Mammary epithelial cell (primary cell): ENCODE data around the gene SLC1A4.

ENCODE experiments used
- CTCF ChIP-seq, 2 donors: IDR thresholded peaks in 1 of 2; conservative IDR thresholded peaks in 1 of 2; 2 replicates each; pipeline ENCODE4 v1.5.1; 2011 to 2012; ENCODE audit warnings: inconsistent platforms in 2 of 2, low read length in 2 of 2, mild to moderate bottlenecking in 2 of 2, control low read depth in 1 of 2, low read depth in 1 of 2; ENCODE audit not compliant: insufficient read depth in 1 of 2; ENCODE audit errors: extremely low read depth in 1 of 2
- EZH2 ChIP-seq: IDR thresholded peaks from 2 replicates; pipeline ENCODE4 v1.6.1; 2012; ENCODE audit warnings: low read length, inconsistent platforms, borderline replicate concordance

DNA sequence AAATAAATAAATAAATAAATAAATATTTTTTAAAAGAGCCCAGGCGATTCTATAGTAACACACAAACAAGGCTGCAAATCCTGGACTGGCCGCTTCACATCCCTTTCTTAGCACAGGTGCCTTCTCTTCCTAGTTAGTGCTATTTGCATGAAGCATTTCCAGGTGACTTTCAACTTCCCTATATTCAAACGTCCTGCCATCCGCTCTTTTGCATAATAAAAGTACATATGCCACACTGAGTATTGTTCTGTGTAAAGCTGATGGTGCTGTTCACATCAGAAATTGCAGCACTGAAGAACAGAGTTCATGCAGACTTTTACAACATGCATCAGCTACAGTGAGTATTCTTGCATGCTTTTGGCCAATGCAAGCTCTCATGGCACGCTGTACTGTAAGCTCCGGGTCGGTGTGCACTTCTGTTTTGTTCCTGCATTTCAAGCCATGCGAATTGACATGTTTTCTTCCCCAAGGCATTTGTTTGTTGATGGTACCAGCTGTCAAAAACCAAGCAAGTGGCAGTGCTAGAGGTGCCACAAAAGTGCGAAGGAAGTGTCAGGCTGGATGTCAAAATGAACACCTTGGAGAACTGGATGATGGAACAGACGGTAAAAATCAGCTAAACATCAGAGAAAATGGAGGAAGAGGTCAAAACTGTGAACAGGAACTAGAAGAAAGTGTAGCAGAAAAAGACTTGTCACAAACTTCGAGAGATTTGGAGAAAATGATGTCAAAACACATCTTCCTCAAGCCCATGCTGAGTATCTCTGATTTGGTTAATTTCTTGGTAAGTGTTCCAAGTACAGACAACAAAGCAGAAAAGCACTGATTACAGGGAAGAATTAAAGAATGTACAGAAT, 41.5 kb downstream of the SLC1A4 start:
- TF ChIP-seq CTCF (conservative IDR thresholded peaks at IDR 0.05 in 1 of 2, IDR thresholded peaks at IDR 0.05 in 1 of 2; ENCODE audit: extremely low read depth in 1 of 2, insufficient read depth in 1 of 2, low read depth in 1 of 2, low read length in 2 of 2) (no peak), EZH2 (no peak)
